ENCODE data around the gene KCNN1. TPM values are rescaled to one million over a fixed set of nuclear protein-coding genes. Genes with fewer than 3 reads are reported as not detected.
A peak's percentile ranks its signal among the peaks of the same experiment; 100 is the strongest.
"Not testable (repeated sequence)": the region's sequence is repeated elsewhere in the genome, so short reads cannot be mapped to it uniquely, and the experiment has no call there.

The KCNN1 gene
- total RNA-seq, 1 donor from 2014 or later, result 30.1 TPM

DNA sequence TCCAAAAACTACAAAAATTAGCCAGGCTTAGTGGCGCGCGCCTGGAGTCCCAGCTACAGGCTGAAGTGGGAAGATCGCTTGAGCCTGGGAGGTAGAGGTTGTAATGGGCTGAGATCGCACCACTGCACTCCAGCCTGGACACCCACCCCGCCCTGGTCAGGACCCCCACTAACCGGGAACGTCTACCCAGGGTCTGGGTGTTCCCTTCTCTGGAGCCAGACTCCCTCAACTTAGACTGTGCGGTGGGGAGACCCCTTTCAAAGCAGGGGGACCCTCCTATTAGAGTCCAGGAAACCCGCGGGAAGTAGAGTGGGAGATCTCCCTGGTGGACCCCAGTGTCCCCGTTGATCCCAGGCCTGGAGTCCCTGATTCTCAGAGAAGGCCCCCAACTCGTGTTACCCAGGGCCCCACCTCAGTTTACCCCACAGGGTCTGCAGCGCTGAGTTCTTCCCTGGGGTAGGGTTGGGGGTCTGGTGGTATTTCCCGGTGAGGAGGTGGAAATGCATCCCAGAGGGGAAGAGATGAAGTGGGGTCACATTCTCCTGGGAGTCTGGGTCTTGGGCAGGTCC, 35.0 kb downstream of the KCNN1 start:
- no peak for DNase-seq

DNA sequence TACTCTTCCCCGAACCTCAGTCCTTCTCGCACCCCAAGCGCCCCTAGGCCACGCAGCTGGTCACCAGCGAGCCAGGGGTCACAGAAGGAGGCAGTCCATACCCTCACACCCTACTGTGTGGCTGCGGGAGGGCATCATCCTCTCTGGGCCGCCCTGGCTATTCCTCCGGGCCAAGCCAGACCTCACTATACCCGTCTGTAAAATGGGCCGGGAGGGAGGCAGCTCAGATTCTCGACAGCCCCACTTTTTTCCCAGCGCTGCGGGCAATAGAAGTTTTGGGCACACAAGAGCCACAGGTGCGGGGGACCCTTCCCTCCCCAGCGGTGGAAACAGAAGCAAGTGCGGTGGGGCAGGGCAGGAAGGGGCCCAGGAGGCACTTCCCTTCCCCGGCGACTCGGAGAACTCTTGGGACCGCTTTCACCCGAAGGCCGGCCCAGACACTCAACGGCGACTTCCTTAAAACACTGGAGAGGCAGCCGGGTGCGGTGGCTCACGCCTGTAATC, 35.5 kb downstream of the KCNN1 start:
- DNase-seq, result no peak

DNA sequence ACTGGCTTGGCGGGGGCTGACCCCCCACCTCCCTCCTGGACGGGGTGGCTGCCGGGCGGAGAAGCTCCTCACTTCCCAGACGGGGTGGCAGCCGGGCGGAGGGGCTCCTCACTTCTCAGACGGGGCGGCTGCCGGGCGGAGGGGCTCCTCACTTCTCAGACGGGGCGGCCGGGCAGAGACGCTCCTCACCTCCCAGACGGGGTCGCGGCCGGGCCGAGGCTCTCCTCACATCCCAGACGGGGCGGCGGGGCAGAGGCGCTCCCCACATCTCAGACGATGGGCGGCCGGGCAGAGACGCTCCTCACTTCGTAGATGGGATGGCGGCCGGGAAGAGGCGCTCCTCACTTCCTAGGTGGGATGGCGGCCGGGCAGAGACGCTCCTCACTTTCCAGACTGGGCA, 38.8 kb downstream of the KCNN1 start:
- DNase-seq, result not testable (repeated sequence)

DNA sequence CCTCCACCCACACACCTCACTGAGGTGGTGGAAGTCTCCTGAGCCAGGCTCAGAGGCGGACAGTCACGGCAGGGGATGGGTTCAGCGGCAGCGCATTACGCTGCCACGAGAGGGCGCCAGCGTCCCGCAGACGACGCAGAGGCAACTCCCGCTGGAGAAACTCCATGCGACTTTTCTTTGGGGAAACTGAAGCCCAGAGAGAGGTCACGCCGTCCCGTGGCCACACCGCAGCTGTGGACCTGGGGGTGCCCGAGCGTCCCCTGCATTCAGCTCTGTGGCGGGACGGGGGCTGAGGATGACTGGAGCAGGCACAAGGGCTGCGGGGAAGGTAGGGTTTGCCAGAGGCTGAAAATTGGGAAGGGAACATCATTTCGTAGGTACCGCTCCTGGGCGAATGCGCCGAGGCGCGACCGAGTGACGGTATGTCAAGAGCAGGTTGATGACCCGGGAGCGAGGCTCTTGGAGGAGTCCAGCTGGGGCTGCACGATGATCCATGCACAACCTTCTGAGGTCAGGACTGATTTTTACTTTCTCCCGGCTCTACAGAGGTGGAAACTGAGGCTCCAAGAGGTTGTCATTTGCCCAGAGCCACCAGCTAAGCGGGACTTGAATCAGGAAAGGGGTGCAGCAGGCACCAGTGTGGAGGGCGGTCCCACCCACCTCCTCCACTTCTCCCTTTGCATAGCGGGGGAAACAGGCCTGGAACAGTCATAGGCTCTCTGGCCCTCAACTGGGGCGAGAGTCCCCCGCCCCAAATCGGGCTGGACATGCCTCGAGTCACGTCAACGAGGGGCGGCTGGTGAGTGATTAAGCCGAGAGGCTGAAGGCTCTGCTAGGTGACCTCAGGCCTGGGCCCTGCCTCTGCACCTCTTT, 40.4 kb downstream of the KCNN1 start:
- DNase-seq, result peak; percentile 74

DNA sequence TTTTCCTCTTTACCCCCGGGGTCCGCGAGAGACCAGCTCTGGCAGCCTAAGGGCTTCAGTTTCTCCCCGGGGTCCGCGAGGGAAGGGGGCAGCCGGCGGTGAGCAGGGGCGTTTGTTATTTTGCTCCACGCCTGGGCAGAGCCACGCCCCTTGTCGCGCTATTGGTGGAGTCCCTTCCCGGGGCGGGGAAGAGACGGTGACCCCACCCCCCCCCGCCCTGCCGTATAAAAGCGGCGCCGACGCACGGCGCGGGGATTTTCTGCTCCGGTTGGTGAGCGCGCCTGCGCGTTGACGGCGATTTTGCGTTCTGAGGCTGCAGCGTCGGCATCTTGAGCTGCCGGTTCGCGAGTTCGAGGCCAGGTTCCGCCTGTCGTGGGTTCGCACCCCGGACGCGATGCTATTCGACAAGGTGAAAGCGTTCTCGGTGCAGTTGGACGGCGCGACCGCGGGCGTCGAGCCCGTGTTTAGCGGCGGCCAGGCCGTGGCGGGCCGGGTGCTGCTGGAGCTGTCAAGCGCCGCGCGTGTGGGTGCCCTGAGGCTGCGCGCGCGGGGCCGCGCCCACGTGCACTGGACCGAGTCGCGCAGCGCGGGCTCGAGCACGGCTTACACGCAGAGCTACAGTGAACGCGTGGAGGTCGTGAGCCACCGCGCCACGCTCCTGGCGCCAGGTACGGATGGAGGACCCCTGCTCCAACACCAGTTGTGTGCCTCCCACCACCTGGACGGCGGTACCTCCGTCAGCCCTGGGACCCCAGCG, 41.2 kb downstream of the KCNN1 start, which contains the start of gene ARRDC2:
TSS of gene ARRDC2 (plus strand) at position 254 of the 757 bp plus-strand sequence. CDS start at position 395, 141 bp downstream.
- DNase-seq, result peak; percentile 88

DNA sequence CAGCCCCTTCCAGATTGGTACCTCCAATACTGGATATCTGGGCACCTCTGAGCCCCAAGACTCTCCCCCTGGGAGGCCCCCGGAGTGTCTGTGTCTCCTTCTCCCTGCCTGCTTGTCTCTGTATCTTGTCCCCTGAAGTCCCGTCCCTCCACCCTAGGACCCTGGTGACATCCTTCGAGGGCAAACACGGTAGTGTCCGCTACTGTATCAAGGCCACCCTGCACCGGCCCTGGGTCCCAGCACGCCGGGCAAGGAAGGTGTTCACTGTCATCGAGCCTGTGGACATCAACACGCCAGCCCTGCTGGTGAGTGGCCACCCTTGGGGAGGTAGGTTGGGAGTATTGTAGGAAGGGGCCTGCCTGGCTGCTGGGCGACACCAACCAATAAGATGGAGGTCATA, 41.9 kb downstream of the KCNN1 start:
- DNase-seq, result no peak

DNA sequence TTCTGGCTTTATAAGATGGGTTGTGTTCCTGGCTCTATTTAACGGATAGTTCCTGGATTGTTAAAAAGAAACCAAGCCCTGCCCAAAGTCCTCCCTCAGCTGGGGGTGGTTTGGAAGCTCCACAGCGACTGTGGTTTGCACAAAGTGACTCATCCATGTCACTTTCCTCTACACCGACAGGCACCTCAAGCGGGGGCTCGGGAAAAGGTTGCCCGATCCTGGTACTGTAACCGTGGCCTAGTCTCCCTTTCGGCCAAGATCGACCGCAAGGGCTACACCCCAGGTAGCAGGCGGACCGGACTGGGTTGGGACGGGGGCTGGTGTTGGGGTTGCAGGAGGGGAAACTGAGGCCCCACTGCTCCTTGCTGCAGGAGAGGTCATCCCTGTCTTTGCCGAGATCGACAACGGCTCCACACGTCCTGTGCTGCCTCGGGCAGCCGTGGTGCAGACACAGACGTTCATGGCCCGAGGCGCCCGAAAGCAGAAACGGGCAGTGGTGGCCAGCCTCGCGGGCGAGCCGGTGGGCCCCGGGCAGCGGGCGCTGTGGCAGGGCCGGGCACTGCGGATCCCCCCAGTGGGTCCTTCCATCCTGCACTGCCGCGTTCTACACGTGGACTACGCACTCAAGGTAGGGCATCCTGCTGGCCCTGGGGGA, 42.6 kb downstream of the KCNN1 start:
- DNase-seq, result no peak

DNA sequence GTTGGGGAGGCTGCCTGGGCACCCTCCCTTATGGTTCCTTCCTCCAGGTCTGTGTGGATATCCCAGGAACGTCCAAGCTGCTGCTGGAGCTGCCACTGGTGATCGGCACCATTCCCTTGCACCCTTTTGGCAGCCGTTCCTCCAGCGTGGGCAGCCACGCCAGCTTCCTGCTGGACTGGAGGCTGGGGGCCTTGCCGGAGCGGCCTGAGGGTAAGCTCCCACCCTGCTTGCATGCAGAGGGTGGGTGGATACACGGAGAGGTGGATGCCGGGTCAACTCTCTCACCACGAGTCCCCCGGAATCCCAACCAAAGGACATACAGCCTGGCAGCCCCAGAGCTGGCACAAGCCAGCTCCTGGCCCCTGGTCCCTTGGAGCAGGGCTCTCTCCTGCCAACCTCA, 43.2 kb downstream of the KCNN1 start:
- no peak for DNase-seq

DNA sequence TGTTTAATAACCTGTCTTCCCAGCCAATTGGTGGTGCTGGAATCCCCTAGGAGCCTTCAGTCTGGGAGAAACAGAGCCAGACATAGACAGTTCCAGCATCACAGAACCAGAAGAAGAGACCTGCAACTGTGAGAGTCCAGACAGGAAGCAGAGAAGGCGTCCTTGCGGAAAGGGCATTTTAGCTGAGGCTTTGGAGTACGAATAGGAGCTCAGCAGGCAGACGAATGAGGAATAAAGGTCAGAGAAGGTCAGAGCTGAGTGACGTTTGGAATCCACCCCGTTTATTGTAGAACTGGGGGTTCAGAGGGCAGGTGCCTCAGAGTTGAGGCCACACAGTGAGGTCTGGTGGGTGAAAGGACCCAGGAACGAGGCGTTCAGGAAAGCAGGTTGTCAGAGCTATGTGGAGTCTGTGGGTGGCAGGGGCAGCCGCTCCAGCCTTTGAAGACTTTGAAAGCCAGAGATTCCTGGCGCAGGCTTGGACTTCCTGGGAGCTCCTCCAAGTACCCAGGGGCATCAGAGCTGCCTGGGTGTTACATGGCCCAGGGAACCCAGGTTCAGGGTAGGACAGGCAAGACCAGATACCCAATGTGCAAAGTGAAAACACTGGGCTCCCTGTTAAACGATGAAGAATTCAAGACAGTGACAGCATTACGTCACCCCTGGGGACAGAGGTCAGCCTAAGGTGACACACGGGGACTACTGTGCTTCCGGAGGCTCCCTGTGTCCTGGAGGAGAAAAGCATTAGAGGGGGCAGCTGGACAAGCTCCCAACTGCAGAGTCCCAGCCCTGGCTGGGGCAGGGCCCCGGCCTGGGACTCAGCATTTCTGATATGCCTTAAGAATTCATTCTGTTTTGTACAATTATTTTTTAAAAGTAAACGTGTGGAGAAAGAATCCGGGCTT, 46.6 kb downstream of the KCNN1 start:
- no peak for DNase-seq

DNA sequence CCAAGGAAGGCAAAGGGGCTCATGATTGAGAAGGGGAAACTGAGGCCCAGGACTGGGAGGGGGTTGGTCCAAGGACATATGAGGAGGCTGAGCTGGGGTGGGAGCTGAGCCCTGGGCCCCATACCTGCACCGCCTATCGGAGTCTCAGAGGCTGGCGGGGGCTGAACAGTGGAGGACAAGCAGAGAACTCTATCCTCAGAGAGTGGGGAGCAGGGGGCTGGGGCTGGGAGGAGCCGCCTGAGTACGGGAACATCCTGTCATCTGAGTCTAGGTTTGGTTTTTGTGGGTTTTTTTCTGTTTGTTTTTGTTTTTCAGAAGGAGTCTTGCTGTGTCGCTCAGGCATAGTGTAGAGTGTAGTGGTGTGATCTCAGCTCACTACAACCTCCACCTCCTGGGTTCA, 47.3 kb downstream of the KCNN1 start:
- no peak for DNase-seq

DNA sequence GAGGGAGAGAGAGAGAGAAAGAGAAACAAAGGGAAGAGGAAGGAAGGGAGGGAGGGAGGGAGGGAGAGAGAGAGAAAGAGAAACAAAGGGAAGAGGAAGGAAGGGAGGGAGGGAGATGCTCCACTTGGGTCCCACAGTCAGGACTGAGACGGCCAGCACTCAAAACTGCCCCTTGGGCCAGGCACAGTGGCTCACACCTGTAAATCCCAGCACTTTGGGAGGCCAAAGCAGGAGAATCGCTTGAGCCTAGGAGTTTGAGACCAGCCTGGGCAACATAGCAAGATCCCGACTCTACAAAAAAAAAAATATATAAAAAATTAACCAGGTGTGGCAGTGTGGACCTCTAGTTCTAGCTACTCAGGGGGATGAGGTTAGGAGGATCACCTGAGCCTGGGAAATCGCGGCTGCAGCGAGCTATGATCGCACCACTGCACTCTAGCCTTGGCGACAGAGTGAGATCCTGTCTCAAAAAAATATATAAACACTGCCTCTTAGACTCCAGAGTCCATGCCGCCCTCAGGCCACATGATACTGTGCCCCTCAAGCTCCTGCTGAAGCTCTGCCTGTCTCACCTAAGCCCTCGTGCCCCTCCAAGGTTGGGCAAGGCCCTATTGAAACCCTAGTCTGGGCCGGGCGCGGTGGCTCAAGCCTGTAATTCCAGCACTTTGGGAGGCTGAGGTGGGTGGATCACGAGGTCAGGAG, 49.5 kb downstream of the KCNN1 start:
- no peak for DNase-seq

DNA sequence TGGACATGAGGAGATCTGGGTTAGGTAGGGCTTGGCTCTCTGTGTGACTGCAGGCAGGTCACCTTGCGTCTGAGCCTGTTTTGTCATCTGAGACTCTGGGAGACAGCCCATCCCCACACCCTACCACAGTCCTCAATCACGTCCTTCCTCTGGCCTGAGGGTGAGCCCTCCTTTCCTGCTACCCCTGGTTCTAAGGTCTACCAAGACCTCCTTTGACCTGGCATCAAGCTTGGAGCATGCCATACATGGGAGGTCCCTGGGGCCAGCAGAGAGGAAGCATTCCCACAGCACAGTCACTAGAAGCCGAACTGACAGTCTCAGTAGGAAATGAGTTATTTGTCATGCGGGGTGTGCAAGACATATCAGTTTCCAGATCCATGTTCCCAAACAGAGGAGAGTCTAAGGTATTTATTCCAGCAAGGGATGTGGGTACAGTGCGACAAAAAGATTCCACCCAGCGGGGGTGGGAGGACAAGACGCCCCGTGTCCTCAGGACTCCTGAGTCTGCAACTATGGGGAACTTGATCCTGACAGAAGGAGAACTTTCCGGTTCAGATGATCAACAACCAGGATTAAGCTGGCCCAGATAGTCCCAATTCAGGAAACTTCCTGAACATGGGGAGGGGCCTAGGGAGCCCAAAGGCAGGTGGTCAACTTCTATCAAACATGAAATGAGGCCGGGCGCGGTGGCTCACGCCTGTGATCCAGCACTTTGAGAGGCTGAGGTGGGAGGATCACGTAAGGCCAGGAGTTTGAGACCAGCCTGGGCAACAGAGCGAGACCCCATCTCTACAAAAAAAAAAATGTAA, 50.6 kb downstream of the KCNN1 start:
- no peak for DNase-seq

DNA sequence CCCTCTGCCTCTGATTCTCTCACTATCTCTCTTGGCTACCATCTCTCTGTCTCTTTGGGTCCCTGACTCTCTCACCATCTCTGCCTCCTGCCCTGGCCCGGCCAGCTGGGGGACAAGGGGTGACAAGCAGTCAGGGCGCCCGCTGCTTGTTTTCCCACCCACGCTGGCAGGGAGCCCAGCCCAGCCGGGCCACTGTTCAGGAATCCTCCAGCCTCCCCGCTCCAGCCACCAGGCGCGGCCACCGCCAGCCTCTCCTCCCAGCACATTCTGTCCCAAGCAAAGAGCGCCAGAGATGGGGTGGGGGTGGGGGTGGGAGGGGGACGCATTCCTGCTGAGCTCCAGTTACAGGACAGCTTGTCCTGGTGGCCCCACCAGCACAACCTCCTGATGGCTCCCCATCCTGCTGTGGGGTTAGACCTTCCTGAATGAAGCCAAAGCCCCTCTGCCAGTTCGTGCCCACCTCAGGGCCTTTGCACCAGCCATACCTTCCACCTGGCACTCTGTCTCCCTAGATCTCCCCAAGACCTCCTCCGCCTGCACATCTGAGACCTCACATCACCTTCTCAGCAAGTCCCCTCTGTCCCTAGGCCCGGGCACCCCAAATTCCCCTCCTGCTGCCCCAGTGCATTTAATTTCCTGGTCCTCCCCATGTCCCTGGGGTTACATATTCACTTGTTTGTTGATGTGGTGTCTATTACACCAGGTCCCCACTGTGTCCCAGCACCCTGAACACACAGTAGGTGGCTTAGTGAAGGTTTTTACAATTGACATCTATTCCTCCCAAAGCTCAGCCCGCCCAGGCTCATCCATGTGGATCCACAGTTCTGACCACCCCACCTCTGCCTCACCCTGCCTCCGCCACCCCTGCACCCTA, 53.5 kb downstream of the KCNN1 start:
- DNase-seq, result peak; percentile 82

DNA sequence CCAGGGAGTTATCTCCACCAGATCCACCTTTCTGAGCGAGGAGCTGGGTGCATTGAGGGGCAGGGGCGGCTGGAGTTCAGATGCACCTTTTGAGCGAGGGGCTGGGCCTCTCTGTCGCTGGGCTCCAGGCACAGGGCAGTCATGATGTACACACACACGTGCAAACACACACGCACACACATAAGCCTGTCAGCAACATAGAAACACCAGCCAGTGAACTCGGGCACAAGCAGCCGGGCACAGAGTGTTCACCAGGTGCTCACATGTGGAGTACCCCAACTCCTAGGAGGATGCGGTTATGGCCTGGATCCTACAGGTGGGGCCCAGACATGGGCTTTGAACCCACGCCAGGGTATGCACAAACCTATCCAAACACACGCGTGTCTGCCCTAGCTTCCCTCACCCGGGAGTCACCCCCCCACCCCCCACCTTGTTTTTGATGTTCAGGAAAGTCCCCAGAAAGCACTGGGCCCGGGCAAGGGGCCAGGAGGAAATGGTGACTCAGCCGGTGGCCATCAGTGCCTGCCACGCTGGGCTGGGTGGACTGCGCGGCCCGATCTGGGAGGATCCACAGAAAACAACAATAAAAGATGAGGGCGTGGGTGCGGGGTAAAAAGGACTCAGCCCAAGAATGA, 54.3 kb downstream of the KCNN1 start:
- DNase-seq, result peak; percentile 75

DNA sequence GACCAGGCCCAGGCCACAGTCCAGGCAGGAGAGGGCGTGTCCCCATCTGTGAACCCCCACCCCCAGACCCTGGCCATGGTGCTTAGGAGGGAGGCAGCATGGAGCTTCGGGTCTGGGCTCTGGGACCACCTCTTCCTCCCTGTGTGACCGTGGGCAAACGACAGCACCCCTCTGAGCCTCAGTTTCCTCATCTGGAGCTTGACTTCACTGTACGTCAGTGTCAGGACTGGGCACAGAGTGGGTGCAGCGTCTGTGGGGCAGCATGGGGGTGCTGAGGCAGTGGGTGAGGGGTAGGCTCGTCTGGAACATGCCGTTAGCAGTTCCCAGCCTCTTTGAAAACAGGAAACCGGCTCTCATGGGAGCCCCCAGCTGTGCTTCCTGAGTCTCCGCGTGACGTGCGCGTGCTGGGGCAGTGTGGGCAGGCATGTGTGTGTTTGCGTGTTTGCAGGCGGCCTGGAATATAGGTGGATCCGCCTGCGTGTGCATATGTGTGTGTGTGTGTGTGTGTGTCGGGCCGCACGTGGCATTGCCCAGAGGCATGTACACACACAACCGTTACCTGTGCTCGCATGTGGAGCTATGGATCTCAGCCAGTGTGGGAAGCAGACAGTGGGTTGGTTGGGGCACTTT, 56.8 kb downstream of the KCNN1 start:
- no peak for DNase-seq

DNA sequence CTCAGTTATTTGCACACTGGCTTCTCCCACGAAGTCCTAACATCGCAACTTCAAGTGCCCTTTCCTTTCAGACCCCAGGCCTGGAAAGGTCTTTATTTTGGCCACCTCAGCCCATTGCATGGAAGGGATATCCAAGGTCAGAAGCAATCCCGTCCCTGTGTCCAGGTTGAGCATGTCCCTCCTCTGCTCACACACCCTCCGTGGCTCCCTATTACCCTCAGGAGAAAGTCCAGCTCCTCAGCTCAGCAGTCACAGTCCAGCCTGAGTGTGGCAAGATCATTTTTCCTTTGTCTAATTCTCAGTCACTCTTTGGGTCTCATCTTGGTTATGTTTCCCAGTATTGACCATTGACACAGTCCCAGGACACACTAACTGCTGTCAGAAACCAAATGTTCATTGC, 60.2 kb downstream of the KCNN1 start:
- no peak for DNase-seq

DNA sequence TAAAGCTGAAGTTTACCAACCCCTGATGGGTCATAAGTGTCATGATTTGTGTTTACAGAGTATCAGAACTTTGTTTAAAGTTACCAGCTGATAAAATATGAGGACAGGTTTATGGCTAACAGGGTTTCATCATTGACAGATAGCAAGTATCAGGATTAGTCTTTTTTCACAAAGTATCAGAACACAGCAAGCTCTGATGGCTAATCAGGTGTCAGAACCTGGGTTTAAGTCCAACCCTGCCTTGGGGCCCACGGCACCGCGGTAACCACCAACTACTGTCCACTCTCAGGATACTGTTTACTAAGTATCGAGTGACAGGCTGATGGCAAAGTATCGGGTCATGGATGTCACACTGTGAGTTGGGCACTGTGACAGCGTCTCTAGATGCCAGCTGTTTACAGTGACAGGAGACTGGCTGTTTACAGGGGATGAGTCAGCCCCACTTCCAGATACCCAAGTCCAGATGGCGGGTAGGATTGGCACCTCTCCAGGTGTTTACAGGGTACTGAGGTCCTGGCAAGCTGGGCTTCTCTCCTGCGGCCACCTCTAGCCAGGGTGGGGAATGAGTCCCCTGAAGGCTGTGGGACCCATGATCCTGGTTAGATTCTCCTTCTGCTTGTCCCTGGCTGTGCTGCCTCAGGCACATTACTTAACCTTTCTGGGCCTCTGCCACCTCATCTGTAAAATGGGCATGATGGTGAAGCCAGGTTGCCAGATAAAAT, 62.9 kb downstream of the KCNN1 start:
- DNase-seq, result peak; percentile 56
